Heart left ventricle (tissue), 16 donors: ENCODE results near the gene BIVM. TPM values are rescaled to one million over a fixed set of nuclear protein-coding genes. Genes with fewer than 3 reads are reported as not detected.

ENCODE experiments used
- ATAC-seq, 4 donors: fragments of 200-7000 bp; cut with Tn5 transposase; one replicate each; pipeline ENCODE4 v1.9.1; 2020 to 2022; ENCODE audit warnings: moderate library complexity in 4 of 4, mild to moderate bottlenecking in 3 of 4, moderate number of reproducible peaks in 1 of 4
- DNase-seq, 5 donors: peaks; one replicate each; pipeline ENCODE4 v3.0.0-alpha.2; 2020
- H3K27ac ChIP-seq, 12 donors: fragments of 200-600 bp; sonication (generic) in 4 of 12; one replicate each; pipeline versions ENCODE4 v1.5.0 to v1.8.0; 2016 to 2022; ENCODE audit warnings: mild to moderate bottlenecking in 2 of 12
- H3K27me3 ChIP-seq, 9 donors: fragments of 200-600 bp; sonication (generic) in 2 of 9; one replicate each; pipeline versions ENCODE4 v1.5.1 to v1.8.0; 2016 to 2022; ENCODE audit warnings: mild to moderate bottlenecking in 3 of 9
- H3K36me3 ChIP-seq, 9 donors: fragments of 200-600 bp; sonication (generic) in 2 of 9; one replicate each; pipeline versions ENCODE4 v1.5.0 to v1.8.0; 2018 to 2022; ENCODE audit warnings: mild to moderate bottlenecking in 2 of 9
- H3K4me1 ChIP-seq, 12 donors: fragments of 200-600 bp; sonication (generic) in 4 of 12; one replicate each; pipeline versions ENCODE4 v1.5.0 to v1.8.0; 2016 to 2022; ENCODE audit warnings: mild to moderate bottlenecking in 3 of 12
- H3K4me3 ChIP-seq, 12 donors: fragments of 200-600 bp; sonication (generic) in 4 of 12; one replicate each; pipeline versions ENCODE4 v1.5.0 to v1.8.0; 2017 to 2022; ENCODE audit warnings: mild to moderate bottlenecking in 9 of 12, moderate library complexity in 4 of 12
- H3K9me3 ChIP-seq, 12 donors: fragments of 200-600 bp; sonication (generic) in 4 of 12; one replicate each; pipeline versions ENCODE4 v1.5.0 to v1.8.0; 2016 to 2022; ENCODE audit warnings: mild to moderate bottlenecking in 1 of 12
- POLR2A ChIP-seq, 2 donors: fragments of 450-650 bp; IDR thresholded peaks; one replicate each; pipeline ENCODE4 v1.6.1; 2017; ENCODE audit warnings: antibody characterized with exemption in 2 of 2, mild to moderate bottlenecking in 2 of 2, moderate library complexity in 2 of 2
- WGBS, 4 donors: extraction: QIAGEN DNeasy Blood & Tissue Kit in 2 of 4; methylation state at CpG; one replicate each; pipeline versions ENCODE4 v1.1.5 to v1.1.7; 2013 to 2018; 5-methylcytosine and 5-hydroxymethylcytosine counted together
- intact Hi-C, 10 donors: fragments of 100-400 bp; cut with DNase I; formaldehyde crosslinking; loops; one replicate each; pipeline versions ENCODE4 v1.11.1 to v1.14.2; 2022
- long read RNA-seq, 3 donors: library from polyadenylated mRNA; unstranded; transcript quantifications; one replicate each; pipeline ENCODE4 v2.0.0, GENCODE V29; 2020 to 2021
- polyA plus RNA-seq, 2 donors: library from polyadenylated mRNA; stranded (reverse); fragments of 200-250 nt; gene quantifications; one replicate each; pipeline ENCODE4 v1.2.3, GENCODE V29; 2013
- total RNA-seq, 9 donors: library from RNA; depleted of rRNA in 2 of 9; stranded (reverse); fragments of >200 nt in 2 of 9; fragmentation: NEBNext Ultra II Directional in 3 of 9; extraction: Animal tissue kit (Norgen Biotek cat#: 25700) in 3 of 9; gene quantifications; one replicate each; pipeline versions ENCODE4 v1.1.0 to v1.2.4, GENCODE V29; 2016 to 2023
- TF ChIP-seq, protein P1 (sequence below), 12 donors: fragments of 200-600 bp; sonication (generic) in 4 of 12; IDR thresholded peaks; one replicate each; pipeline versions ENCODE4 v1.5.0 to v1.8.0; 2018 to 2022; ENCODE audit warnings: antibody characterized with exemption in 12 of 12, mild to moderate bottlenecking in 5 of 12
- donor health status: ischemic (EF 13 %, LVEDD 7.1; RV severe dilation, severe dysfunction).
- donor health status: healthy with polysubstance abuse.
- donor health status: DM: no; HTN: yes; CAD: no.
- donor health status: DM: no; HTN: no; CAD: no.
- donor health status: ischemic (EF 25% LVEDD 6.9; RV normal size, moderate dysfunction).
- donor health status: ischemic (EF 25% LVEDD 5.7; RV mildly dilated, moderate dysfunction).
- donor health status: healthy.
- donor health status: DM: yes; HTN: yes; CAD: no.
- donor health status: ischemic (EF 35%, LVEDD 5.7; RV mildly dilated, moderate dysfunction).
- donor health status: nonischemic (EF 11% LVEDD 7.7; RV severe dilation, severe dysfunction).
- donor health status: DM: yes; HTN: yes; CAD: no.
- donor health status: PGD.
- donor health status: ischemic (EF 29% LVEDD 5.4; RV normal size, mild dysfunction).
- donor health status: nonischemic (EF 23%, LVEDD 6.1; RV moderate dilation, normal function).

BIVM gene, protein sequence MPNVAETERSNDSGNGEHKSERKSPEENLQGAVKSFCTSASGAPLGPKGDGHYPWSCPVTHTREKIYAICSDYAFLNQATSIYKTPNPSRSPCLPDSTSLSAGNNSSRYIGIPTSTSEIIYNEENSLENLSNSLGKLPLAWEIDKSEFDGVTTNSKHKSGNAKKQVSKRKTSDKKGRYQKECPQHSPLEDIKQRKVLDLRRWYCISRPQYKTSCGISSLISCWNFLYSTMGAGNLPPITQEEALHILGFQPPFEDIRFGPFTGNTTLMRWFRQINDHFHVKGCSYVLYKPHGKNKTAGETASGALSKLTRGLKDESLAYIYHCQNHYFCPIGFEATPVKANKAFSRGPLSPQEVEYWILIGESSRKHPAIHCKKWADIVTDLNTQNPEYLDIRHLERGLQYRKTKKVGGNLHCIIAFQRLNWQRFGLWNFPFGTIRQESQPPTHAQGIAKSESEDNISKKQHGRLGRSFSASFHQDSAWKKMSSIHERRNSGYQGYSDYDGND
- total RNA-seq (10 to 100 TPM; 20.3 to 35.7 (median 24.7) TPM), polyA plus RNA-seq (10 to 100 TPM; 10.3 to 19.0 TPM)
- long read RNA-seq, donor 1, transcript BIVM-201 (11 exons, 3,859 nt) = major isoform, 8 of 55 reads
- long read RNA-seq, donor 1, partial matches to known transcripts = 3 of 55 reads
- long read RNA-seq, donor 1, other reads (novel, unspliced or antisense) = 43 of 55 reads
- long read RNA-seq, donor 2, transcript BIVM-201 (11 exons, 3,859 nt) = major isoform, 14 of 99 reads
- long read RNA-seq, donor 2, partial matches to known transcripts = 1 of 99 reads
- long read RNA-seq, donor 2, other reads (novel, unspliced or antisense) = 84 of 99 reads
- long read RNA-seq, donor 3, transcript BIVM-201 (11 exons, 3,859 nt) = major isoform, 6 of 43 reads
- long read RNA-seq, donor 3, partial matches to known transcripts = 5 of 43 reads
- long read RNA-seq, donor 3, other reads (novel, unspliced or antisense) = 32 of 43 reads

DNA sequence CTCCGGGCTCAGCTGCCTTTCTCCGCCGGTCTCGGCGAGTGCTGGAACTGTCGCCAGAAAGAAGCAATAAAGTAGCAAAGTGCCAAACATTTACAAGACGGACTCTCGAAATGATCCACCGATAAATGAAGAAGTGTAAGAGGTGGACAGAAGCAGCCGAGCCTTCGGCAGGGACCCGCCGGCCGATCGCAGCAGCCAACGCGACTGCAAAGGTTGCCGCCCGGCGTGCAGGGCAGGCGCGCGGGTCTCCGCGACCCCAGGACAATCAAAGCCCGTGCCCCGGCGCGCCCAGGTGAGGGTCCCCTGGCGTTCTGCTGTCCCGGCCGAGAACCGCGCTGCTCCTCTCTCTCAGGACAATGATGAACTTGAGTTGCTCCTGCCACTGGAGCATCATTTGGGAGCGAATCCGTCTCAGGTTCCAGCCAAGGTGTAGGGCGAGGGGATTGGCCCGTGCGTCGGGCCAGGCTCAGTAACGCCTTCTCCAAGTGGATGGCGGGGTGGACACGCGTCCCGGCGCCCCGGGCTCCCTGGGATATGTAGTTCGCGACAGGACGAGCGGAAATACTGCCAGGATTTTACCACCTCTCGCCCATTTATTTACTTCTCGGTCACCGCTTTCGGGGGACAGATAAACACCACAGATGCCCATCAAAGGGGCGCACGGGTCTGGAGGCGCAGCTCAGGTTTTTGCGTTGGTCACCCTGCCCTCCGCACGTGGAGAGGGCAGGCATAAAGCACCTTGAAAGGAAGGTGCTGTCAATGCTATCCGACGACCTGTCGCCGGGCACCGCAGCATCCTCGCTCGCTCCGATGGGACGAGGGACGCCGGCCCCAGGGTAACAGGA lies at the start of gene BIVM, which contains the start of gene POGLUT2:
Gene BIVM, plus strand, starts transcription at position 539 of the 845 bp plus-strand sequence. CDS start 8,149 bp downstream, outside the sequence.
Gene POGLUT2, minus strand, starts transcription at position 396 of the 845 bp plus-strand sequence. Its CDS starts 306 bp downstream, at position 90.
- H3K4me1 ChIP-seq = peaks cover 0 to 44% (median 30%) of the 10 kb centered on the region in 12 donors
- peaks cover 0 to 10% (median 0%) of the 10 kb centered on the region in 9 donors for H3K27me3 ChIP-seq
- ATAC-seq (peak; percentile 95 to 97 (median 96)), DNase-seq (peak; percentile 91 to 94 (median 93))
- H3K27ac ChIP-seq = peak within 1 kb of the TSS; percentile 72 to 96 (median 91)
- H3K36me3 ChIP-seq = peaks cover 0 to 6% (median 0%) of the 10 kb centered on the region in 9 donors
- 0 to 1% (median 0%) methylated on average over 54 to 72 of the region's 72 CpGs for WGBS, 4 donors
- no peaks in the 10 kb centered on the region for H3K9me3 ChIP-seq
- TF ChIP-seq, protein P1, sequence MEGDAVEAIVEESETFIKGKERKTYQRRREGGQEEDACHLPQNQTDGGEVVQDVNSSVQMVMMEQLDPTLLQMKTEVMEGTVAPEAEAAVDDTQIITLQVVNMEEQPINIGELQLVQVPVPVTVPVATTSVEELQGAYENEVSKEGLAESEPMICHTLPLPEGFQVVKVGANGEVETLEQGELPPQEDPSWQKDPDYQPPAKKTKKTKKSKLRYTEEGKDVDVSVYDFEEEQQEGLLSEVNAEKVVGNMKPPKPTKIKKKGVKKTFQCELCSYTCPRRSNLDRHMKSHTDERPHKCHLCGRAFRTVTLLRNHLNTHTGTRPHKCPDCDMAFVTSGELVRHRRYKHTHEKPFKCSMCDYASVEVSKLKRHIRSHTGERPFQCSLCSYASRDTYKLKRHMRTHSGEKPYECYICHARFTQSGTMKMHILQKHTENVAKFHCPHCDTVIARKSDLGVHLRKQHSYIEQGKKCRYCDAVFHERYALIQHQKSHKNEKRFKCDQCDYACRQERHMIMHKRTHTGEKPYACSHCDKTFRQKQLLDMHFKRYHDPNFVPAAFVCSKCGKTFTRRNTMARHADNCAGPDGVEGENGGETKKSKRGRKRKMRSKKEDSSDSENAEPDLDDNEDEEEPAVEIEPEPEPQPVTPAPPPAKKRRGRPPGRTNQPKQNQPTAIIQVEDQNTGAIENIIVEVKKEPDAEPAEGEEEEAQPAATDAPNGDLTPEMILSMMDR (IDR thresholded peaks at IDR 0.05) = no peak
- TF ChIP-seq POLR2A (IDR thresholded peaks at IDR 0.05) = peak in 1 of 2 donors; percentile 56
- intact Hi-C loops = loop anchor here in 2 of 10 donors (1.0 to 2.0 kb wide), 3 partner anchors 24 to 202 kb away; partner anchors contain the start of gene TPP2 (in 1 of the 2)
- peak within 1 kb of the TSS; percentile 65 to 95 (median 82) for H3K4me3 ChIP-seq

DNA sequence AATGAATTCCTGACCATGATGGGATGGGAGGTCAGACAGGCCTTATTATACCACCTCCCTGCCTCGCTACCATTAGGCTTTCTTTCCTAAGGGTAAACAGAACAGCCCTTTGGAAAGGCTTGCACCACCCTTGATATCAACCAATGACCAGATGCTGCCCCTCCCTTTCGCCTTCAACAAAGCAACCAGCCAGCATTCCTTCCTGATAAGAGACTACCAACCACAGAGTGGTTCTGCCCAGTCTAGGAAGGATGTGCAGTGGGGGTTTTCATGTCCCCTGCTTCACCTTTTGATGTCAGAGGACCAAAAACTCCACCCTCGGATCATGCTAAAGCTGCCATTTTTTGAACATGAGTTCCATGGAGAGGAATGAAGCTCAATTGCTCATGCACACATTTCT lies 47.0 kb upstream of the BIVM start:
- Histone ChIP-seq H3K36me3 (no peaks in the 10 kb centered on the region), H3K4me1 (no peaks in the 10 kb centered on the region), H3K27me3 (no peaks in the 10 kb centered on the region), H3K9me3 (peaks cover 0 to 16% (median 0%) of the 10 kb centered on the region in 12 donors), H3K27ac (no peak overlapping the region), H3K4me3 (no peak overlapping the region)
- DNase-seq (no peak), ATAC-seq (no peak)
- intact Hi-C loops = no loop called here
- 81 to 92% (median 86%) methylated on average over 3 of the region's 3 CpGs for WGBS, 4 donors
- no peak for TF ChIP-seq POLR2A (IDR thresholded peaks at IDR 0.05)
- TF ChIP-seq, protein P1 (IDR thresholded peaks at IDR 0.05) = no peak

DNA sequence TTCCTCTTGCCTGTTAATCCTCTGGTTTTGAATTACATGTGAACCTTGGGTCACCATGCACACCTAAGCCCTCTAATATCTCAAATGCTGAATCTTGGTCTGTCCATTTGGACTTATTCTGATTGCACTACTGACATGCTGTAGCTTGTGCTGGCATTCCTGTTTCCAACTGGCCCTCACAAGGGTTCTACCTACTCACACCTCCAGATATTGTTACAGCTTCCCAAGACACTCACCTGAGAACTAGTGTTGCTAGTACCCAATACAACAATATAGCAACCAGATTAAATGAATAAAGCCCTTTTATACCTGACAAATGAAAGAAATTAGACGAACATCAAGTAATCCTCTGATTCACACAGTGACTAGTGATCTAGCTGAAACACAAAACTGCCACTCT lies 41.9 kb upstream of the BIVM start:
- ATAC-seq (no peak), DNase-seq (no peak)
- H3K9me3 ChIP-seq = peaks cover 0 to 4% (median 0%) of the 10 kb centered on the region in 12 donors
- 75 to 100% (median 88%) methylated on average over 1 of the region's 1 CpG for WGBS, 4 donors
- TF ChIP-seq, protein P1 (IDR thresholded peaks at IDR 0.05) = no peak
- no peak for TF ChIP-seq POLR2A (IDR thresholded peaks at IDR 0.05)
- H3K36me3 ChIP-seq = no peaks in the 10 kb centered on the region
- no peak overlapping the region for H3K27ac ChIP-seq
- H3K4me3 ChIP-seq = no peak overlapping the region
- no peaks in the 10 kb centered on the region for H3K27me3 ChIP-seq
- H3K4me1 ChIP-seq = peaks cover 0 to 4% (median 0%) of the 10 kb centered on the region in 12 donors
- intact Hi-C loops = no loop called here
